HUES48 (cell line): Measurements from ENCODE around the gene CFAP77.
A peak's percentile ranks its signal among the peaks of the same experiment; 100 is the strongest.
"Not testable (repeated sequence)": the region's sequence is repeated elsewhere in the genome, so short reads cannot be mapped to it uniquely, and the experiment has no call there.

ENCODE experiments used
- H3K27ac ChIP-seq: one replicate; pipeline ENCODE4 v1.7.0; 2013; ENCODE audit warnings: low read depth, low read length, inconsistent platforms
- H3K27me3 ChIP-seq: 2 replicates; pipeline ENCODE4 v1.6.1; 2013; ENCODE audit warnings: mild to moderate bottlenecking, low read length; ENCODE audit not compliant: control insufficient read depth, insufficient read depth
- H3K36me3 ChIP-seq: 2 replicates; pipeline ENCODE4 v1.6.1; 2013; ENCODE audit warnings: low read length; ENCODE audit not compliant: control insufficient read depth, insufficient read depth
- H3K4me1 ChIP-seq: 2 replicates; pipeline ENCODE4 v1.6.1; 2013; ENCODE audit warnings: mild to moderate bottlenecking, low read length; ENCODE audit not compliant: control insufficient read depth, insufficient read depth
- H3K4me3 ChIP-seq: 2 replicates; pipeline ENCODE4 v1.5.1; 2013; ENCODE audit warnings: mild to moderate bottlenecking, low read depth, low read length
- H3K9ac ChIP-seq: 2 replicates; pipeline ENCODE4 v1.6.1; 2013; ENCODE audit warnings: mild to moderate bottlenecking, low read depth, low read length, moderate library complexity
- H3K9me3 ChIP-seq: 2 replicates; pipeline ENCODE4 v1.6.1; 2013; ENCODE audit warnings: low read length; ENCODE audit not compliant: control insufficient read depth, insufficient read depth

Gene CFAP77

DNA sequence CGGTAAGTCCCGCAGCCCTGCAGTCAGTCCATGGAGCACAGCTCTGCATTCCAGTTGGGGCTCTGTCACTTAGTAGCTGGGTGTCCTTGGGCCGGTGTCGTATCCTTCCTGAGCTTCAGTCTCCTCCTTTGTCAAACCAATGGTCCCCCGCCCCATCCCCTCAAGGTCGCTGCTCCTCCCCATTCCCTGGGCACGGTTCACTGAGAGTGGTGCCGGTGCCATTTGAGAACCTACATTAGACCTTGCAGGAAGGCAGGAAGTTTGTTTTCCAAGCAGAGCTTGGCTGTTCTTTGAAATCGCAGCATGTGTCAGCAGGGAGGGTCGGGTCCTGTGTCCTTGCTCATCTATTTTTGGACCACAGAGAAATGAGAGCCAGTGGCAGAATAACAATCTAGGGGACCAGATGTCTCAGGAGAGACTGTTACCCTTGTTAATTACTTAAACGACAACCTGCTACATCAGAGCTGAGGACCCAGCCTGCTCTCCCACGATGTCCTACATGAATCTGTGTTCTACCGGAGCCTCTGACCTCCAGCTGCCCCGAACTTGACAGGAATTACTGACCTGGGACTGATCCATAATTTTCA is 150.7 kb downstream of the CFAP77 start:
- no peak overlapping the region for H3K27ac ChIP-seq
- H3K9ac ChIP-seq: no peak overlapping the region
- H3K9me3 ChIP-seq: no peaks in the 10 kb centered on the region
- no peak overlapping the region for H3K4me3 ChIP-seq
- H3K4me1 ChIP-seq: 0 out of 2 replicates have a peak, but pooled peaks cover 5% of the 10 kb centered on the region
- no peaks in the 10 kb centered on the region for H3K36me3 ChIP-seq
- no peaks in the 10 kb centered on the region for H3K27me3 ChIP-seq

DNA sequence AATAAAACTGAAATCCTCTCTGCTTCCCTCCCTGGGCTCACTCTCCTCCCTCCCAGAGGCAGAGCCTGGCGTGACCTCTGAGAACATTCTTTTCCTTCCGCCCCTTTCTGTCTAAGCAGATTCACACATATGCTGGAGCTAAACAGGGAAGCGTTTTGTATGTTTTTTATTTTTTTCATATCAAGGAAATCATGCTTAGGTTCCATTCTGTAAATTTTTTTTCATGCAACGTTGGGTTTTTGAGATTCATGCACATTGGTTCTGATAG is 152.2 kb downstream of the CFAP77 start:
- no peaks in the 10 kb centered on the region for H3K36me3 ChIP-seq
- H3K4me3 ChIP-seq: no peak overlapping the region
- H3K9me3 ChIP-seq: no peaks in the 10 kb centered on the region
- H3K27me3 ChIP-seq: no peaks in the 10 kb centered on the region
- H3K4me1 ChIP-seq: 0 out of 2 replicates have a peak, but pooled peaks cover 5% of the 10 kb centered on the region
- no peak overlapping the region for H3K9ac ChIP-seq
- H3K27ac ChIP-seq: no peak overlapping the region

DNA sequence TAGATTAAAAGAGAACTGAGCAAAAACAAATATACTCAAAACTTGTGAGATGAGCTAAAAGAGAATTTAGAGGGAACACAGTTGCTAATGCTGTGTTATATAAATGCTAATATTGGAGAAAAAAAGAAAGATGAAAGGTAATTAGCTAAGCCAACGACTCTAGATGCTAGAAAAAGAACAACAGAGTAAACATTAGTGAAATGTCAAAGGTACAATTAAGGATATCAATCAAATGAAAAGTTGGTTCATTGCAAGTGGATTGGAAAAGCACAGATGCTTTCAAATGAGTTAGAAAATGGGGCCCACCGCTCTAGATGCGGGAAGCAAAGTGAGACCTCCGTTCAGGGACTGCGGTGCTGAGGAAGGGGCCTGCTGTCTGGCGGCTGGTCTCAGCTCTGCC is 154.5 kb downstream of the CFAP77 start:
- H3K4me3 ChIP-seq: no peak overlapping the region
- H3K36me3 ChIP-seq: no peaks in the 10 kb centered on the region
- H3K9ac ChIP-seq: no peak overlapping the region
- 0 out of 2 replicates have a peak, but pooled peaks cover 5% of the 10 kb centered on the region for H3K4me1 ChIP-seq
- H3K27ac ChIP-seq: no peak overlapping the region
- no peaks in the 10 kb centered on the region for H3K9me3 ChIP-seq
- H3K27me3 ChIP-seq: no peaks in the 10 kb centered on the region

DNA sequence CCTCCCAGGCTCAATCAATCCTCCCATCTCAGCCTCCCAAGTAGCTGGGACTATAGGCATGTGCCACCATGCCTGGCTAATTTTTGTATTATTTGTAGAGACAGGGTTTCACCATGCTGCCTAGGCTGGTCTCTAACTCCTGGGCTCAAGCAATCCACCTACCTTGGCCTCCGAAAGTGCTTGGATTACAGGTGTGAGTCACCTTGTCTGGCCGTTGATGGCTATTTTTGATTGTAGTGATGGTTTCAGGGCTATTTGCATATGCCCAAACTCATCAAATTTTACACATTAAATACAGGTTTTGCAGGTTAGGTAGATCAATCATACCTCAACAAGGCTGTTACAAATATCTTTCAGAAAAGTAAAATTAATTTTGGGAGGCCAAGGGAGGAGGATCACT is 158.8 kb downstream of the CFAP77 start:
- not testable (repeated sequence) for H3K27me3 ChIP-seq, H3K9me3 ChIP-seq, H3K36me3 ChIP-seq, H3K4me3 ChIP-seq, H3K9ac ChIP-seq, H3K4me1 ChIP-seq, H3K27ac ChIP-seq

DNA sequence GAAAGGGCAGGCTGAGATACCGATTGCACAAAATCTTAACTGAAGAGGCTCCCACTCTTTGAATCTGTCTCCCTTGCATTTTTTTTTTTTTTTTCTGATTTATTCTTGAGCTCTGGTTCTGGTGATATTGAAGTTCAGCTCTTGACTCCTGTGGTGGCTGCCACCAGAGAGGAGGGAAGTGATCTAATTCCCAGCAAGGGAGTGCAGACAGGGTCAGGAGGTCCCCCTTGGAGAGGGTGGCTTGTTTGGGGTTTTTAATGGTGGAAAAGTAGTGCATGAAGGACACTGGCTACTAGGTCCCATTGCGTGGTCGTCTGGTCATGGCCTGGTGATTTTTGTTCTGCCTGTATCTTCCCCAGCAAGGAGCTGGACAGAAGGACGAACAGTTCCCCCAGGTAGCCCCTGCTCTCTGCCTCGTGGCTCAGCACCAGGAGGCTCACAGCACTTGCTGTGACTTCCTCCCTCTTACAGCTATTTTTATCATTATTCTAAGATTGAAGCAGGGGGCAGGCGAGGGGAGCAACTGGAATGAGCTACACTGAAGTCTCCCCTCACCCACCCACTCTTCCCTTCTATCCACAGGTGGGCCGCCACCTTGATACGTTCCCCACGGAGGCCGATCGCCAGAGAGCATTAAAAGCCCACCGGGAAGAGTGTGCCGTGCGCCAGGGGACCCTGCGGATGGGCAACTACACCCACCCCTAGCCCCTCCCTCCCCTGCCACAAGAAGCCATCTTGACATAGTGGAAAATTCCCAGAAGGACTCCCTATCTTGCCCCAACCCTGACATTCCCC is 162.0 kb downstream of the CFAP77 start:
- no peaks in the 10 kb centered on the region for H3K4me1 ChIP-seq
- H3K9me3 ChIP-seq: no peaks in the 10 kb centered on the region
- peaks cover 19% of the 10 kb centered on the region for H3K27me3 ChIP-seq
- H3K9ac ChIP-seq: no peak overlapping the region
- no peak overlapping the region for H3K27ac ChIP-seq
- H3K36me3 ChIP-seq: no peaks in the 10 kb centered on the region
- no peak overlapping the region for H3K4me3 ChIP-seq

DNA sequence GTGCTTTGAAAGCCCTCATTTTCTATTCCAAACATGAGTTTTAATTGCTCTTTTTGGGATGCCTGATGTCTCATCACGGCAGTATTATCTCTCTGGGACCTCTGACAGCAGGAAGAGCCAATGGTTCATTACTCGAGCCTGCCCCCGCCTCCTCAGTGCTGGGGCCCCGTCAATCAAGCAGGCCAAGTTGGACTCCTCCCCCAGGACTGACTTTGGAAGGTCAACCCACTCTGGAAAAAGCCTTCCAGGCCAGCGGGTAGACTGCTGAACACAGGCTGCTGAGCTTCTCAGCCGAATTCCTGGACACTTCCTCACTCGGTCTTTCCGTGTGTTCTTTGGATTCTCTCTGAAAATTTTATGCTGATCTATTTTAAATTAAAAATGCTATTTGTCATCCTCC is 162.9 kb downstream of the CFAP77 start:
- Histone ChIP-seq H3K4me3 (no peak overlapping the region), H3K27me3 (peaks cover 29% of the 10 kb centered on the region), H3K4me1 (no peaks in the 10 kb centered on the region), H3K9me3 (no peaks in the 10 kb centered on the region), H3K9ac (no peak overlapping the region), H3K27ac (no peak overlapping the region), H3K36me3 (no peaks in the 10 kb centered on the region)

DNA sequence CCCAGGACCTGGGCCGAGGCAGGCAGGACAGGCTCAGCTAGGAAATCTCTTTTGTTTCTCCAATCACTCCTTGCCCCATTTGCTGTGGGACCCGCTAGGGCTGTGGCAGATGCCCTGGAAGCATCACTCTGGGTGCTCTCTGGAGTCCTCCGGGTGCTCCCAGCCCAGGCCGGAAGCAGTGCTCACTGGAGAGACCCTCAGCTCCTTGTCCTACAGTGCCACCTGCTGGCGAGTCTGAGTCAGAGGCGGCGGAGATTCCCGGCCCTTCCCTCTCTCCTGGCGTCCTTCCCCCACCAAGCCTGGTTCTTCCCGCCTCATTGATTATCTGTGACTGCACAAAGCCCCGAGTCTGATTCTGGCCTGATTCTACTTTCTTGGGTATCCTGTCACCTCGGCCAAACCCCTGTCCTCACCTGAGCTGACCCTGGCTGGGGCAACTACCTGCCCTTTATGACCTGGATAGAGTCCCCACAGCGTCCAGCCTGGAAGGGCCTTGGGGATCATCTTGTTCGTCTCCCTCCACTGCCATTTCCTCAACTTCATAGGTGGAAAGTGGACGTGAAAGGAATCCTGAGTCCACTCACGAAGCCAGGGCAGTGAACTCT is 165.1 kb downstream of the CFAP77 start:
- 0 out of 2 replicates have a peak, but pooled peaks cover 6% of the 10 kb centered on the region for H3K4me1 ChIP-seq
- H3K36me3 ChIP-seq: no peaks in the 10 kb centered on the region
- no peak overlapping the region for H3K9ac ChIP-seq
- peaks cover 51% of the 10 kb centered on the region for H3K27me3 ChIP-seq
- H3K9me3 ChIP-seq: no peaks in the 10 kb centered on the region
- H3K4me3 ChIP-seq: no peak overlapping the region
- no peak overlapping the region for H3K27ac ChIP-seq

DNA sequence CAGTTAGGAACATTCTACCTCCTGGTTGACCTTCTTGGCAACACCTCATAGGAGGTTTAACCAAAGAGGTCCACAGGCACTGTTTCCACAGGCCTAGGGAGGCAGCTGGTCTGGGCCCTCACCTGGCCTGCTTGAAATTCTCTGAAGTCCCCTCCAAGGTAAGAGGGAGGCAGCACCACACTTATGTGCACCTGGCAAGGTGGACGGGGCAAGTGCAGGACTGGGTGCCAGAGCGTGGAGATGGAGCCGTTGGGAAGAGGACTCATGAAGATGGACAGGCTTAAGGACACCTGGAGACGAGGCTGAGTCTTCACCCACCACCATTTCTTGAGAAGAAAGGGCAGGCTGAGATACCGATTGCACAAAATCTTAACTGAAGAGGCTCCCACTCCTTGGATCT is 165.8 kb downstream of the CFAP77 start:
- Histone ChIP-seq H3K27ac (no peak overlapping the region), H3K4me3 (no peak overlapping the region), H3K9me3 (no peaks in the 10 kb centered on the region), H3K4me1 (0 out of 2 replicates have a peak, but pooled peaks cover 6% of the 10 kb centered on the region), H3K9ac (no peak overlapping the region), H3K36me3 (no peaks in the 10 kb centered on the region), H3K27me3 (peaks cover 58% of the 10 kb centered on the region)

DNA sequence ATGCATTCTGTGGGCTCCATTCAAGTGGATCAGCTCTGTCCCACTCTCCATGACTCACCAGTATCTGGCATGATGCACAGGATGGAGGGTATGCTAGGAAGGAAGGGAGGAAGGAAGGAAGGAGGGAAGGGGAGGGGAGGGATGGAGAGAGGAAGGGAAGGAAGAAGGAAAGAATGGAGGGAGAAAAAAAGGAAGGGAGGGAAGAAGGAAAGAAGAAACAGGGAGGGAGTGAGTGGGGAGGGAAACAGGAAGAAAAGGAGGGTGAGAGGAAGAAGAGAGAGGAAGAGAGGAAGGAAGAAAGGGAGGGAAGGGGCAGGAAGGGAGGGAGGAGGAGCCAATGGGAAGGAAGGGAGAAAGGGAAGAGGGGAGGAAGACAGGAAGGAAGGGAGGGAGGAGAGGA is 167.1 kb downstream of the CFAP77 start:
- H3K27me3 ChIP-seq: peaks cover 71% of the 10 kb centered on the region

DNA sequence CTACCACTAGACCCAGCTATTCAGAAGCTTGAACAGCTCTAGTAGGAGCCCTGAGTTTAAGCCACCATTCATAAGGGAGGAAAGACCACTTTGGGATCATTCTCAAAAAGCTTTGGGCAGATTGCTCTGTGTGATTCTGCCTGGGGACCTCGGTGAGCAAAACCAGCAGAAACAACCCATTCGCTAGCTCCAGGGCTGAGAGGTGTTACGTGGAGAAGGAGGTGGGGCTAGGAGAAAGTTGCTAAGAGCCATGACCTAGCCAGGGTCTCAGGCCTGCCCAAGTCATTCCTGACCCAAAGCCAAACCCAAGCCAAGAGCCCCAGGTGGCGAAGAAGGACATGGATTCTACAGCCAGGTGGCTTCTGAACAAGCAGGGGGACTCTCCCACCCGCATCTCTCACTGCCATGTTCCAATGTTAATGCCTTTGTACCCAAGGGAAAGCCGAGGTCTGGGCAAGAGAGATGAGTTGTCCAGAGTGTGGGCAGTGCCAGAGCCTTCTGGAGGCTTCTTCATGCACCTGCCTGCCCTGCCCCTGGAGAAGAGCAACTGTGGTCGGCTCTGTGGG is 168.4 kb downstream of the CFAP77 start:
- H3K9ac ChIP-seq: no peak overlapping the region
- H3K9me3 ChIP-seq: no peaks in the 10 kb centered on the region
- no peak overlapping the region for H3K27ac ChIP-seq
- H3K27me3 ChIP-seq: peaks cover 84% of the 10 kb centered on the region
- H3K36me3 ChIP-seq: no peaks in the 10 kb centered on the region
- peaks cover 10% of the 10 kb centered on the region; the same call in 1 of the 2 replicates for H3K4me1 ChIP-seq
- no peak overlapping the region for H3K4me3 ChIP-seq

More for the DNA sequence above, 167.1 kb downstream of the CFAP77 start:
- no peak overlapping the region for H3K27ac ChIP-seq
- no peak overlapping the region for H3K9ac ChIP-seq
- H3K4me1 ChIP-seq: 0 out of 2 replicates have a peak, but pooled peaks cover 10% of the 10 kb centered on the region
- H3K4me3 ChIP-seq: no peak overlapping the region
- no peaks in the 10 kb centered on the region for H3K36me3 ChIP-seq
- H3K9me3 ChIP-seq: no peaks in the 10 kb centered on the region

DNA sequence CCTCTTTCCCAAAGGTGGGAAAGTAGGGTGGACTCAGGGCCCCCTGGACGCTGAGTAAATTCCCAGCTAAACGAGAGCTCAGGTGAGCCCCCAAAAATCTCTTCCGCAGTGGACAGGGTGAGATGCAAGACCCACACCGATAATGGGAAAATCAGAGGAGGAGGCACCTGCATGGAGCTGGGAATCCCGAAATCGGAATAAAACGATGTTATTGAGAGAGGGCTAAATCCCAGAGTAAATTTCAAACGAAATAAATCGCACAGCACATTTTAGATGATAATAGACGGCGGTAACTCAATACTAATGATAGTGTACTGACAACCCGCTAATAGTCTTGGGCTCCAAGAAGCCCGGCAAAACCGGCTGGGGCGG is 169.4 kb downstream of the CFAP77 start:
- H3K4me3 ChIP-seq: 0 out of 2 replicates have a peak overlapping the region, but pooled peaks have one; percentile 24
- H3K27me3 ChIP-seq: peaks cover 94% of the 10 kb centered on the region
- no peak overlapping the region for H3K27ac ChIP-seq
- peaks cover 10% of the 10 kb centered on the region for H3K4me1 ChIP-seq
- H3K36me3 ChIP-seq: no peaks in the 10 kb centered on the region
- no peaks in the 10 kb centered on the region for H3K9me3 ChIP-seq
- no peak overlapping the region for H3K9ac ChIP-seq
